ENCODE results near the gene RETREG2. TPM values are rescaled to one million over a fixed set of nuclear protein-coding genes. Genes with fewer than 3 reads are reported as not detected.

Gene RETREG2
- total RNA-seq, 4 donors from 2014 or later = 49.8 to 63.7 (median 57.6) TPM

GRCh38 chr2:219131744-219132143, 46.3 kb upstream of the RETREG2 start:
- TF ChIP-seq POLR2AphosphoS5 (IDR thresholded peaks at IDR 0.05) (no peak), CTCF (IDR thresholded peaks at IDR 0.05) (no peak), EP300 (IDR thresholded peaks at IDR 0.05) (no peak), POLR2A (IDR thresholded peaks at IDR 0.05) (no peak)
- 38 to 73% methylated on average over 3 to 4 of the region's 4 CpGs for WGBS, 2 donors (ENCODE audit: low coverage in 1 of 2)
- Histone ChIP-seq H3K36me3 (peaks cover 0 to 10% of the 10 kb centered on the region in 2 donors), H3K9me3 (no peaks in the 10 kb centered on the region), H3K4me1 (peaks cover 0 to 34% (median 0%) of the 10 kb centered on the region in 3 donors), H3K27me3 (no peaks in the 10 kb centered on the region), H3K27ac (no peak overlapping the region), H3K4me3 (no peak overlapping the region)
- ATAC-seq = no peak

GRCh38 chr2:219133976-219134375, 44.1 kb upstream of the RETREG2 start:
- Histone ChIP-seq H3K27ac (no peak overlapping the region), H3K9me3 (no peaks in the 10 kb centered on the region), H3K36me3 (peaks cover 0 to 17% of the 10 kb centered on the region in 2 donors), H3K27me3 (no peaks in the 10 kb centered on the region), H3K4me1 (peaks cover 0 to 33% (median 0%) of the 10 kb centered on the region in 3 donors), H3K4me3 (no peak overlapping the region)
- 88 to 94% methylated on average over 4 of the region's 4 CpGs for WGBS, 2 donors (ENCODE audit: low coverage in 1 of 2)
- ATAC-seq = no peak
- TF ChIP-seq EP300 (IDR thresholded peaks at IDR 0.05) (no peak), POLR2AphosphoS5 (IDR thresholded peaks at IDR 0.05) (no peak), CTCF (IDR thresholded peaks at IDR 0.05) (no peak), POLR2A (IDR thresholded peaks at IDR 0.05) (no peak)

GRCh38 chr2:219140722-219141121, 37.4 kb upstream of the RETREG2 start:
- 86 to 94% methylated on average over 3 of the region's 3 CpGs for WGBS, 2 donors (ENCODE audit: low coverage in 1 of 2)
- ATAC-seq = no peak
- H3K27me3 ChIP-seq = no peaks in the 10 kb centered on the region

GRCh38 chr2:219142329-219142728, 35.7 kb upstream of the RETREG2 start:
- no peaks in the 10 kb centered on the region for H3K27me3 ChIP-seq
- H3K36me3 ChIP-seq = peaks cover 0 to 89% of the 10 kb centered on the region in 2 donors
- H3K4me1 ChIP-seq = no peaks in the 10 kb centered on the region
- no peak overlapping the region for H3K4me3 ChIP-seq
- no peak for ATAC-seq
- no peak for TF ChIP-seq CTCF (IDR thresholded peaks at IDR 0.05)
- TF ChIP-seq EP300 (IDR thresholded peaks at IDR 0.05) = no peak
- TF ChIP-seq POLR2A (IDR thresholded peaks at IDR 0.05) = no peak
- TF ChIP-seq POLR2AphosphoS5 (IDR thresholded peaks at IDR 0.05) = no peak
- WGBS, 2 donors (ENCODE audit: low coverage in 1 of 2) = 85 to 100% methylated on average over 1 of the region's 6 CpGs
- no peak overlapping the region for H3K27ac ChIP-seq
- H3K9me3 ChIP-seq = no peaks in the 10 kb centered on the region

More at GRCh38 chr2:219140722-219141121, 37.4 kb upstream of the RETREG2 start:
- Histone ChIP-seq H3K9me3 (no peaks in the 10 kb centered on the region), H3K4me3 (no peak overlapping the region), H3K4me1 (no peaks in the 10 kb centered on the region), H3K36me3 (peaks cover 0 to 78% of the 10 kb centered on the region in 2 donors), H3K27ac (no peak overlapping the region)
- TF ChIP-seq EP300 (IDR thresholded peaks at IDR 0.05) (no peak), POLR2A (IDR thresholded peaks at IDR 0.05) (no peak), POLR2AphosphoS5 (IDR thresholded peaks at IDR 0.05) (no peak), CTCF (IDR thresholded peaks at IDR 0.05) (no peak)

GRCh38 chr2:219149667-219150066, 28.4 kb upstream of the RETREG2 start:
- TF ChIP-seq EP300 (IDR thresholded peaks at IDR 0.05) (no peak), POLR2A (IDR thresholded peaks at IDR 0.05) (no peak), POLR2AphosphoS5 (IDR thresholded peaks at IDR 0.05) (no peak), CTCF (IDR thresholded peaks at IDR 0.05) (no peak)
- no peak overlapping the region for H3K4me3 ChIP-seq
- no peak overlapping the region for H3K27ac ChIP-seq
- peaks cover 0 to 74% of the 10 kb centered on the region in 2 donors for H3K36me3 ChIP-seq
- no peaks in the 10 kb centered on the region for H3K27me3 ChIP-seq
- WGBS, 2 donors (ENCODE audit: low coverage in 1 of 2) = 0% methylated on average over 1 of the region's 1 CpG
- ATAC-seq = no peak
- no peaks in the 10 kb centered on the region for H3K9me3 ChIP-seq
- peaks cover 0 to 9% (median 0%) of the 10 kb centered on the region in 3 donors for H3K4me1 ChIP-seq
